Mucosa of gallbladder (tissue), 1 donor: ENCODE results near the gene DNAJB13. TPM values are rescaled to one million over a fixed set of nuclear protein-coding genes. Genes with fewer than 3 reads are reported as not detected.
"Not testable (repeated sequence)": the region's sequence is repeated elsewhere in the genome, so short reads cannot be mapped to it uniquely, and the experiment has no call there.

Experiments used
- DNase-seq: peaks from one replicate; pipeline ENCODE4 v3.0.0-alpha.2; 2020; ENCODE audit warnings: low spot score
- total RNA-seq: library from RNA; stranded (reverse); gene quantifications from one replicate; pipeline ENCODE4 v1.2.1, GENCODE V29; 2021
- donor health status: DM: no; HTN: no; CAD: no.

Gene DNAJB13
- total RNA-seq, 1 donor from 2014 or later, result 10.2 TPM

- DNase-seq, result no peak
These were observed 25.8 kb downstream of the DNAJB13 start for GRCh38 chr11:73976451-73977151.

- DNase-seq, result no peak
These were observed 27.2 kb downstream of the DNAJB13 start for GRCh38 chr11:73977856-73978519.

- DNase-seq, result no peak
These were observed 27.8 kb downstream of the DNAJB13 start for GRCh38 chr11:73978576-73979086.

DNA sequence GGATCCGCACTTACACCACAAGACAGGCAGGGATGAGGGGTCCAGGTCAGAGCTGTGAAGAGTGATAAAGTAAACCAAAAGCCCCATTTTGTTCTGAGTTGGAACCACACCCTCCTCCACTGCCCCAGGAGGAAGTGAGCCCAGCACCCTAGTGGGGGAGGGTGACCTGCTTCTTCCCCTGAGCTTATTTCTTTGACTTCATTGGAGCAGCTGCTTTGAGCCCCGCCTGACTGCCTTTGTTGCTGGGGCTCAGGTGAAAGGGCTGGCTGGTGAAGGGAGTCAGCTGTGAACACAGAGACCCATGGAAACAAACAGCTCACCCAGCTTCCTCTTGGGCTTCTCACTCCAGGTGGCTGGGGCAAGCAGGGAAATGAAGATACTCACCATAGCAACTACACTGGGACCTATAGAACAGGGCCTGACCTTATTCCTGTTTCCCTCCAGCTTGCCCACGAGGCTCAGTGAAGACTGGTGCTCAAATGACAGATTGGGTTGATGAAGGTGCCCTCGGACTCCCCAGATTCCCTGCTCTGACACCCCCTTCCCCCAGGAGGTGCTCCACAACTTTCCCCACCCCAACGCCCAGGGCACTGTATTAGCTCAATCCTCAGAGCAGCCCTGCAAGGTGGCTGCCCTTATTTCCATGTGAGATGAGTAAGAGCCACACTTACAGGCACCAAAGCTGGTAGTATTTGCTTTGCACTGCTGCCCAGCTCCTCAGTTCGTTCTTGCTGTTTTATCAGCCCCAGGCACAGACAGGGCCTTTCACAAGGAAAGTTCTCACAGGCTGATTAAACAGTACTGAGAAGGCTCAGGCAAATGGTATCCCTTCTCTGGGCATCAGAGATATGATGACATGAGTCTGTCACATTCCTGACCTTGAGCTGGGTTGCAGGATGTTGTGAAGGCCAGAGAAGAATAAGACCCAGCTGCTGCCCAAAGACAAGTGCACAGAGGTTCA, 29.5 kb downstream of the DNAJB13 start:
- peak; percentile 57 for DNase-seq

DNA sequence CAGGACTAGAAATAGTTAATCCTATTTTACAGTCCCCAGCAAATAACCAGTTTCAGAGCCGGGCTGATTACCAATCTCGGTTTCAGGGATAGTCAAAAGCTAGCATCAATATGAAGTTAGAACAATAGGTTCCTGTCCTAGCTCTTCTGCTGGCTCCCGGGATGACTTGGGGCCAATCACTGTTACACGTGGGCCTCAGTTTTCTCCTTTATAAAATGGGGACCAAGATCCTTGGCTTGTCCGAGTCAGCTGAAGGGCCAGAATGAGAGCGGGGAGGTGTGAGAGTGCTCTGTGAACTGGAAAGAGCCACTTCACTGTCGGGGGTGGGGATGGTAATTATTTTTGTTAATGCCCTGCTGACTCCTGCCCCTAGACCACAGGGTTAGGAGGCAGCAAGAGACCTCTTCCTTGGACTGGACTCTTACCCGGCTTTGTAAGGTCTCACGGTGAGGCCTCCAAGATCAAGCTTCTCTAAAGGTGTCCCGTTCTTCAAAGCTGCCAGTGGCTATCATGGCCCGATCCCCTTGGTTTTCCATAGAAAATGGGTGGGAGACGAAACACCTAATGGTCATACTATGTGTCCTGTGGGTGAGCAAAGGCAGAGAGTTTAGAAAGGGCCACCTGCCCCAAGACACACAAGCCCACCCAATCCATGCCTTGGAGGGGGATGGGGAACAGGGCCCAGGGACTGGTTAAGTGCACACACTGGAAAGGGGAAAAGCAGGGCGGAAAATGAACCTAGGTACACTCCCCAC, 30.4 kb downstream of the DNAJB13 start:
- DNase-seq, result no peak

DNA sequence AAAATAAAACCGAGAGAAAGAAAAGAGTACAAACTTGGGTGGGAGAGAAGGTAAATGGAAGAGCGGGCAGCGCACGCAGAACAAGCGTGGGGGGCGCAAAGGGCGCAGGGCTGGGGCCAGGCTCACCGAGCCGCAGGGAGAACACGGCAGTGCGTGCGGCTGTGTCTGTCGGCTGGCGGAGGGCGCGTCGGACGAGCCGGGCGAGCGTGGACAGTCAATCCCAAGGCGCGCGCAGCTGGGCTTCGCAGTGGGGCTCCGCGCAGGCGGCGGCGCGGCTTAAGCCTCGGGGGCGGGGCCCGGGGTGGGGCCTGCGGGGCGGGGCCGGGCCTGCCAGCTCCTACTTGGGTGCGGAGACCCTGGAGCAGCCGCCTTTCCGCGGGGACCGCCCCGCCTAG, 31.8 kb downstream of the DNAJB13 start, which contains the start of gene UCP2:
TSS of gene UCP2 (minus strand) at position 249 of the 395 bp plus-strand sequence. CDS start 4,465 bp downstream, outside the sequence.
- peak; percentile 82 for DNase-seq

- DNase-seq, result peak; percentile 93
These were observed 32.3 kb downstream of the DNAJB13 start for GRCh38 chr11:73982990-73983740.

GRCh38 chr11:73983741-73984538, 33.1 kb downstream of the DNAJB13 start:
- no peak for DNase-seq

GRCh38 chr11:73985661-73986060, 34.8 kb downstream of the DNAJB13 start:
- not testable (repeated sequence) for DNase-seq

DNA sequence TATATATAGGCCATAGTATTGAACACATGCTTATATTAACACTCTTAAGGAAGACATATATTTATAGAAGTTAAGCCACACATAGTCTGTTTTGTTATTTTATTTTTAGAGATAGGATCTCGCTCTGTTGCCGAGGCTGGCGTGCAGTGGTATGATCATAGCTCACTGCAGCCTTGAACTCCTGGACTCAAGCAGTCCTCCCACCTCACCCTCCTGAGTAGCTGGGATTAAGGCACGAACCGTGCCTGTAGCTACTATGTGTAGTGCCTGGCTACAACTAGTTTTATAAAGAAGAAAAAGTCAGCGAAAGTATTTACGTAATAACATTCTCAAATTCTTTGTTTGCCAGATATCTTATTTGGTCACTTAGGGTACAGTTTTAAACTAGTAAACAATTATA, 37.4 kb downstream of the DNAJB13 start:
- no peak for DNase-seq

DNA sequence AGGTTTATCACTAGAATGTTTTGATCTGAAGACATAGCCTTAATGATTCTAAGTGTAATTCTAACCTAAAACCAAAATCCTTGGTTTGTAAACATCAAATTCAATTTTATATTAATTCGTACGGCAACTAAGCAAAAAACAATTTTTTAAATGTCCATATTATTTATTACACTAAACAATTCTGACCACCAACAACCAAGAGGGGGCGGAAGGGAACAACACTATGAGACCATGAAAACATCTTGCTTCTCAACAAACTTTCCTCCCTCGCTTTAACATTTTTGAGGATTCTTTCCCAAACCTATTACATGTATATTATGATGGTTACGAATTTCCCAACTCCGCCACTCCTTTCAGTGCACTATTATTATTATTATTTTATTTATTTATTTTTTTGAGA, 38.3 kb downstream of the DNAJB13 start:
- no peak for DNase-seq

DNA sequence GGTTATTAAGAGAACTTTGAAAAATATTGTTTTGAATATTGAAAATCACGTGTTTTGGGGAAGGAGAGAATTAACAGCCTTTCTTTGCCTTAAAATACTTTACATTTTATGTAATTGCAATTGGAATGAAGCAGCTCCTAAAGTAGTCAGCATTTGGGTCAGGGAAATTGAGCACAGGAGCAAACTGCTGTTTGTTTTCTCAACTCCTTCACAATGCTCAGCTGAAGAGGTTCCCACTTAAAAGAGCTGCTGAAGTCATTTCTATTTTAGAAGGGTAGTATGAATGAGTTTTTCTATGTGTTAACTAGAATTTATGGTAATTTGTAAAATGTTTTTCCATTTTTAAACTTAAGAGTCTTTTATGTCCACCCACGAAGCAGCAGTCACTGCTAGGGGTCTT, 39.9 kb downstream of the DNAJB13 start:
- DNase-seq, result no peak

- DNase-seq, result no peak
These were observed 40.7 kb downstream of the DNAJB13 start for GRCh38 chr11:73991471-73992006.

- DNase-seq, result no peak
These were observed 44.4 kb downstream of the DNAJB13 start for GRCh38 chr11:73995247-73995646.

- no peak for DNase-seq
These were observed 44.9 kb downstream of the DNAJB13 start for GRCh38 chr11:73995731-73996130.

- DNase-seq, result no peak
These were observed 45.4 kb downstream of the DNAJB13 start for GRCh38 chr11:73996161-73996747.

- DNase-seq, result no peak
These were observed 46.4 kb downstream of the DNAJB13 start for GRCh38 chr11:73997120-73997770.

DNA sequence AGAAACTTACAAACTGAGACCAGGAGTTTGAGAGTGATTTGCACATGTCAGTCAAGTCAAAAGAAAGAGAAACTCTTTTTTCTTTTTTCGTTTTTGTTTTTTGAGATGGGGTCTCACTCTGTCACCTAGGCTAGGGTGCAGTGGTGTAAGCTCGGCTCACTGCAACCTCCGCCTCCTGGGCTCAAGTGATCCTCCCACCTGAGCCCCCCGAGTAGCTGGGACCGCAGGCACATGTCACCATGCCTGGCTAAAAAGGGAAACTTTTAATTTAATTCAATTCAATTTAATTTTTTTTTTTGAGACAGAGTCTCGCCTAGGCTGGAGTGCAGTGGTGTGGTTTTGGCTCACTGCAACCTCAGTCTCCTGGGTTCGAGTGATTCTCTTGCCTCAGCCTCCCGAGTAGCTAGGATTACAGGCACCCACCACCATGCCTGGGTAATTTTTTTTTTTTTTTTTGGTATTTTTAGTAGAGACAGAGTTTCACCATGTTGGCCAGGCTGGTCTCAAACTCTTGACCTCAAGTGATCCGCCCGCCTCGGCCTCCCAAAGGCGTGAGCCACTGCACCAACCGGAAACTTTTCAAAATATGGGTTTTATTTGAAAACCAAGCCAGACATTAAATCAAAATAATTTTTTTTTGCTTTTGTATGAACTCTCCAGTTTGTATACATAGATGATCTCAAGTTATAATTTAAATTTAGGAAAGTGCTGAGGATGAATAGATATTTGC, 48.2 kb downstream of the DNAJB13 start:
- DNase-seq, result no peak
